Measurements from ENCODE around the gene PTK6.
"Not testable (repeated sequence)": the region's sequence is repeated elsewhere in the genome, so short reads cannot be mapped to it uniquely, and the experiment has no call there.

Gene PTK6

GRCh38 chr20:63568986-63569949, 32.1 kb upstream of the PTK6 start:
- DNase-seq: no peak

- no peak for DNase-seq
These were observed 31.2 kb upstream of the PTK6 start for GRCh38 chr20:63568170-63568981.

- DNase-seq: no peak
These were observed 30.4 kb upstream of the PTK6 start for GRCh38 chr20:63567386-63568169.

GRCh38 chr20:63567136-63567385, 29.9 kb upstream of the PTK6 start:
- DNase-seq: no peak

- no peak for DNase-seq
These were observed 29.4 kb upstream of the PTK6 start for GRCh38 chr20:63566395-63567135.

GRCh38 chr20:63565699-63566335, 28.6 kb upstream of the PTK6 start:
- no peak for DNase-seq

GRCh38 chr20:63565021-63565698, 28.0 kb upstream of the PTK6 start:
- DNase-seq: no peak

- no peak for DNase-seq
These were observed 27.0 kb upstream of the PTK6 start for GRCh38 chr20:63564036-63564810.

- no peak for DNase-seq
These were observed 26.2 kb upstream of the PTK6 start for GRCh38 chr20:63563225-63563935.

GRCh38 chr20:63562461-63563224, 25.5 kb upstream of the PTK6 start:
- no peak for DNase-seq

GRCh38 chr20:63561624-63562396, 24.6 kb upstream of the PTK6 start:
- DNase-seq: no peak

- no peak for DNase-seq
These were observed 23.9 kb upstream of the PTK6 start for GRCh38 chr20:63560856-63561609.

GRCh38 chr20:63560333-63560805, 23.2 kb upstream of the PTK6 start:
- no peak for DNase-seq

- not testable (repeated sequence) for DNase-seq
These were observed 22.5 kb upstream of the PTK6 start for GRCh38 chr20:63559485-63560332.

- DNase-seq: no peak
These were observed 21.8 kb upstream of the PTK6 start for GRCh38 chr20:63558804-63559484.

GRCh38 chr20:63557481-63557891, 20.3 kb upstream of the PTK6 start:
- DNase-seq: no peak
